T-cell (primary cell): Measurements from ENCODE around the gene SUSD6. TPM values are rescaled to one million over a fixed set of nuclear protein-coding genes. Genes with fewer than 3 reads are reported as not detected.

Source experiments
- ATAC-seq, 4 experiments: fragments of 200-7000 bp in 3 of 4; fragments of 150-1000 bp in 1 of 4; cut with Tn5 transposase; replicated peaks in 1 of 4; 1 replicate in 3 of 4; 2 replicates in 1 of 4; pipeline ENCODE4 v1.10.0; 2021; ENCODE audit warnings: moderate library complexity in 3 of 4, mild to moderate bottlenecking in 2 of 4, moderate number of reproducible peaks in 1 of 4
- CTCF ChIA-PET, 2 donors: fragments of 300-600 bp; sonication (Branson Sonifier 250); formaldehyde crosslinking; loops; one replicate each; lab custom pipeline; 2022; ENCODE audit warnings: antibody characterized with exemption in 2 of 2; lab: Charles Lee
- POLR2A ChIA-PET, 2 donors: fragments of 300-600 bp; sonication (Branson Sonifier 250); formaldehyde crosslinking; loops; one replicate each; lab custom pipeline; 2022; ENCODE audit warnings: antibody characterized with exemption in 2 of 2; lab: Charles Lee
- DNase-seq, 35 experiments: peaks; one replicate each; pipeline versions ENCODE4 v3.0.0 to v3.0.0-alpha.2; 2013 to 2023
- H3K27ac ChIP-seq: one replicate; pipeline ENCODE4 v1.5.1; 2013; ENCODE audit warnings: low read length
- H3K27me3 ChIP-seq, 2 experiments: replicated peaks in 1 of 2; 1 replicate in 1 of 2; 2 replicates in 1 of 2; pipeline versions ENCODE4 v1.6.1 to v1.7.0; 2013; ENCODE audit warnings: low read length in 1 of 2, mixed read lengths in 1 of 2; ENCODE audit not compliant: control insufficient read depth in 2 of 2, insufficient read depth in 2 of 2; ENCODE audit errors: extremely low read depth in 1 of 2
- H3K36me3 ChIP-seq, 2 donors: 1 replicate in 1 of 2; 2 replicates in 1 of 2; pipeline versions ENCODE4 v1.6.1 to v1.7.0; 2013; ENCODE audit warnings: low read length in 1 of 2; ENCODE audit not compliant: control insufficient read depth in 2 of 2, insufficient read depth in 1 of 2; ENCODE audit errors: extremely low read depth in 1 of 2
- H3K4me1 ChIP-seq, 2 experiments: 1 replicate in 1 of 2; 2 replicates in 1 of 2; pipeline versions ENCODE4 v1.6.1 to v1.7.0; 2013; ENCODE audit warnings: low read length in 2 of 2, mixed read lengths in 1 of 2; ENCODE audit not compliant: insufficient read depth in 2 of 2, control insufficient read depth in 1 of 2; ENCODE audit errors: extremely low read depth in 1 of 2
- H3K4me3 ChIP-seq, 2 donors: 1 replicate in 1 of 2; 2 replicates in 1 of 2; pipeline versions ENCODE4 v1.5.1 to v1.7.0; 2013; ENCODE audit warnings: mild to moderate bottlenecking in 2 of 2, low read length in 1 of 2, moderate library complexity in 1 of 2; ENCODE audit not compliant: control insufficient read depth in 1 of 2; ENCODE audit errors: extremely low read depth in 1 of 2
- H3K9me3 ChIP-seq: 2 replicates; pipeline ENCODE4 v1.7.0; 2013
- H3K27ac Mint-ChIP-seq, 2 donors: one replicate each; pipeline ENCODE4 v1.8.0; 2020 to 2021; ENCODE audit warnings: mild to moderate bottlenecking in 2 of 2, mixed read lengths in 2 of 2
- H3K27me3 Mint-ChIP-seq, 2 donors: one replicate each; pipeline ENCODE4 v1.8.0; 2021 to 2022; ENCODE audit warnings: mixed read lengths in 2 of 2
- H3K36me3 Mint-ChIP-seq: one replicate; pipeline ENCODE4 v1.8.0; 2021; ENCODE audit warnings: mixed read lengths
- H3K4me1 Mint-ChIP-seq, 3 donors: one replicate each; pipeline ENCODE4 v1.8.0; 2020 to 2022; ENCODE audit warnings: mixed read lengths in 3 of 3, mild to moderate bottlenecking in 1 of 3
- H3K4me3 Mint-ChIP-seq, 3 donors: one replicate each; pipeline ENCODE4 v1.8.0; 2020 to 2022; ENCODE audit warnings: mild to moderate bottlenecking in 3 of 3, mixed read lengths in 3 of 3, moderate library complexity in 3 of 3
- H3K9me3 Mint-ChIP-seq, 3 donors: one replicate each; pipeline ENCODE4 v1.8.0; 2020 to 2022; ENCODE audit warnings: mixed read lengths in 3 of 3
- WGBS: methylation state at CpG from one replicate; pipeline ENCODE4 v1.1.5; 2013; ENCODE audit warnings: missing lambda C conversion rate; ENCODE audit not compliant: insufficient coverage; 5-methylcytosine and 5-hydroxymethylcytosine counted together
- total RNA-seq, 35 experiments: library from RNA in 6 of 35; stranded (reverse) in 6 of 35; fragments of 120-200 nt in 1 of 35; gene quantifications; one replicate each; pipeline versions ENCODE4 v1.2.1 to v1.2.4 and lab custom pipeline; 2013 to 2026

Gene SUSD6
- total RNA-seq, 5 donors from 2014 or later (not counting 1 experiment from before 2014, with no cell fraction given): 53.5 to 75.5 (median 60.4) TPM

DNA sequence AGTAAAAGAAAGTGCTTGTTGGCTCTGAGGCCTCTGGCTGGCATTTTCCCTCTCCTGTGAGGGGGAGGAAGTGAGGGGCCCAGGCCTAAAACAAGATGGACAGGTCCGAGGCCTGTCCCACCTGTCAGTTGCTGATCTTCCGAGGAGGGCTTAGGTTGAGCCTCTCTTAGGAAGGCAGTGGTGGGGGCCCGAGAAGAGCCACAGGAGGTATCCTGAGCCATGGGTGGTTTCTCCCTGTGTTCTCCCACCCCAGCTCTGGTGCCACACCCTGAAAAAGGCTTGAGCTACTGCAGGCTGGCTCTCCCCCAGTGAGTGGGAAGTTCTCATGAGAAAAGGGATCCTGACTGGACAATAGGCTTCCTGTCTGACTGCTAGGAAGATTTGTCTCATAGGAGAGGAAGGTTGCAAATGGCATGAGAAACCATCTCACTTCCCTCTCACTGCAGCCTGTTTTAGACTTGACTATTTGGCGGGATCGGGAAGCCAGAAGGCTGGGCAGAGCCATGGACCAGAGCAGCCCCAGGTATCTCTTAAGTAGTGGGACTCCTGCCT is 83.4 kb downstream of the SUSD6 start:
- no peak for ATAC-seq
- POLR2A ChIA-PET: no interaction called here

DNA sequence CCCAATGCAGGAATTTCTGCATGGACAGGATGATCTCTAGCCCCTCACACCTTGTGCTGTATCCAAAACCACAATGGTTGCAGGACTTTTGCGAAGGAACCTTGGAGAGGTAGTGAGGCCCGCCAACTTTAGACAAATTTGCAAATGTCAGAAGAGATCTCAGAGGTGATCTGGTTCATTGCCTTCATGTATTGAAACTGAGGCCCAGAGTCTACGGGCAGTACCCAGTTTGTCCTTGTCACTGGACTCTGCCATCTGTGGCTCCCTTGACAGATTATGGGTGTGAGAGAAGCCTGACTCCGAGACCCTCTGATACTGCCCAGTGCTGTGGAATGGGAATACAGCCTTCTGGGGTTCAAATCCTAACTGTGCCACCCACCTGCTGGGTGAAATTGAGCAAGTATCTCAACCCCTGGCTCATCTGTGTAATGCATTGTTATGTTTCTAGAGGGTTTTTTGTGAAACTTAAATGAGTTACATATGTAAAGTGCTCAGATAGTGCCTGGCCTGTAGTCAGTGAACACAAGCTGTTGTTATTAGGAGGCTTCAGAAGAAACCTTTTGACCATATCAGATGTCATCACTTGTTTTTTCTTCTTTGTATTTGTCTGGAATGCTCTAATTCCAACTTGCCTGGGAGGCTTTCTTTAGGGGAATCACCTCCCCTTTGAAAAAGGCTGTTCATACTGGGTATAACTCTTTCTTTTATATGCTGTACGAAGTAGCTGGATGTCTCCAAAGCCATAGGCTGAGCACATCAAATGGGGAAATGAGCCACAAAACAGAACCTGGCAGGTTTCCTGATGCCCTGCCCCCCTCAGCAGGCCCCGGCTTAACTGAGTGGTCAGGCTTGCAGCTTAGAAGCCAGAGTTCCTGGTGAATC is 84.2 kb downstream of the SUSD6 start:
- peak; percentile 28 to 51 (median 38) for ATAC-seq
- no peaks in the 10 kb centered on the region for H3K27me3 Mint-ChIP-seq
- no peaks in the 10 kb centered on the region for H3K9me3 ChIP-seq
- H3K27ac ChIP-seq: no peak overlapping the region
- POLR2A ChIA-PET: no interaction called here
- no peaks in the 10 kb centered on the region for H3K9me3 Mint-ChIP-seq
- peaks cover 85 to 92% (median 88%) of the 10 kb centered on the region in 3 donors for H3K4me1 Mint-ChIP-seq
- CTCF ChIA-PET: interaction anchor here in 1 of 2 donors (0.5 kb wide), 1 partner anchor 106 kb away, joined by 3 read pairs; no protein-coding TSS in a partner anchor
- WGBS: 83% methylated on average over 6 of the region's 6 CpGs
- no peak overlapping the region for H3K4me3 ChIP-seq
- DNase-seq: peak in 2 of 35 experiments; percentile 13 to 15
- H3K27ac Mint-ChIP-seq: peak overlapping the region; percentile 23 to 84
- peaks cover 0 to 3% of the 10 kb centered on the region in 2 donors for H3K36me3 ChIP-seq
- H3K27me3 ChIP-seq: no peaks in the 10 kb centered on the region
- H3K4me3 Mint-ChIP-seq: peak overlapping the region in 1 of 3 donors; percentile 44
- peaks cover 20 to 33% of the 10 kb centered on the region in 2 experiments for H3K4me1 ChIP-seq
- peaks cover 4% of the 10 kb centered on the region for H3K36me3 Mint-ChIP-seq

More for the DNA sequence above, 83.4 kb downstream of the SUSD6 start:
- H3K4me3 Mint-ChIP-seq: no peak overlapping the region
- CTCF ChIA-PET: no interaction called here
- no peaks in the 10 kb centered on the region for H3K9me3 Mint-ChIP-seq
- Histone ChIP-seq H3K36me3 (peaks cover 0 to 10% of the 10 kb centered on the region in 2 donors), H3K27ac (no peak overlapping the region), H3K4me1 (peaks cover 20 to 33% of the 10 kb centered on the region in 2 experiments), H3K27me3 (no peaks in the 10 kb centered on the region), H3K9me3 (no peaks in the 10 kb centered on the region), H3K4me3 (no peak overlapping the region)
- H3K36me3 Mint-ChIP-seq: peaks cover 9% of the 10 kb centered on the region
- H3K4me1 Mint-ChIP-seq: peaks cover 87 to 95% (median 92%) of the 10 kb centered on the region in 3 donors
- no peak for DNase-seq
- peak overlapping the region; percentile 51 to 84 for H3K27ac Mint-ChIP-seq
- 94% methylated on average over 4 of the region's 5 CpGs for WGBS
- H3K27me3 Mint-ChIP-seq: no peaks in the 10 kb centered on the region

- CTCF ChIA-PET: interaction anchor here in 1 of 2 donors (0.5 kb wide), 1 partner anchor 106 kb away, joined by 3 read pairs; no protein-coding TSS in a partner anchor
- H3K4me1 Mint-ChIP-seq: peaks cover 91% of the 10 kb centered on the region in 3 donors
- H3K36me3 Mint-ChIP-seq: peaks cover 4% of the 10 kb centered on the region
- peak in 1 of 4 experiments; percentile 36 for ATAC-seq
- peaks cover 20 to 35% of the 10 kb centered on the region in 2 experiments for H3K4me1 ChIP-seq
- peaks cover 0 to 2% of the 10 kb centered on the region in 2 donors for H3K36me3 ChIP-seq
- H3K4me3 Mint-ChIP-seq: peak overlapping the region in 1 of 3 donors; percentile 44
- H3K27me3 Mint-ChIP-seq: no peaks in the 10 kb centered on the region
- POLR2A ChIA-PET: no interaction called here
- no peaks in the 10 kb centered on the region for H3K9me3 Mint-ChIP-seq
- no peak overlapping the region for H3K4me3 ChIP-seq
- peak overlapping the region; percentile 23 to 81 for H3K27ac Mint-ChIP-seq
- H3K27me3 ChIP-seq: no peaks in the 10 kb centered on the region
- no peak for DNase-seq
- H3K27ac ChIP-seq: no peak overlapping the region
- H3K9me3 ChIP-seq: no peaks in the 10 kb centered on the region
Measured at GRCh38 chr14:69696204-69696527, 84.8 kb downstream of the SUSD6 start.

DNA sequence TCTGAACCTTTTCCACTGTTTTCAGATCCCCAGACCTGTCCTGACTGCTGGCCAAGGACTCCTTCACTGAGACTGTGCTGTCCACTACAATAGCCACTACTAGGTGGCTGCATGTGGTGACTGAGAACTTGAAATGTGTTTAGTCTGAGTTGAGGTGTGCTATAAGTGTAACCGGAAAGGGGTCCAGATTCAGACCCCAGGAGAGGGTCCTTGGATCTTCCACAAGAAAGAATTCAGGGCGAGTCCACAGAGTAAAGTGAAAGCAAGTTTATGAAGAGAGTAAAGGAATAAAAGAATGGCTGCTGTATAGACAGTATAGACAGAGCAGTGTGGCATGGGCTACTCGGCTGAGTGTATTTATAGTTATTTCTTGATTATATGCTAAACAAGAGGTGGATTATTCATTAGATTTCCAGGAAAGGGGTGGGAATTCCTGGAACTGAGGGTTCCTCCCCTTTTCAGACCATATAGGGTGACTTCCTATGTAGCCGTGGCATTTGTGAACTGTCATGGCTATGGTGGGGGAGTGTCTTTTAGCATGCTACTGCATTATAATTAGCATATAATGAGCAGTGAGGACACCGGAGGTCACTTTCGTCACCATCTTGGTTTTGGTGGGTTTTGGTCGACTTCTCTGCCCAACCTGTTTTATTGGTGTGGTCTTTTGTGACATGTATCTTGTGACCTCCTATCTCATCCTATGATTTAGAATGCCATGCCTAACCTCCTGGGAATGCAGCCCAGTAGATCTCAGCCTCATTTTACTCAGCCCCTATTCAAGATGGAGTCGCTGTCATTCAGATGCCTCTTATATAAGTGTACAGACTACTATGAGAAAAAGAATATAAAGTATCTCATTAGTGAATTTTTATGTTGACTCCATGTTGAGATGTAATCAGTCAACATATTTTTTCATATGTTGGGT is 85.5 kb downstream of the SUSD6 start:
- Histone ChIP-seq H3K4me1 (peaks cover 20 to 42% of the 10 kb centered on the region in 2 experiments), H3K27ac (no peak overlapping the region), H3K4me3 (no peak overlapping the region), H3K27me3 (no peaks in the 10 kb centered on the region), H3K9me3 (no peaks in the 10 kb centered on the region), H3K36me3 (peaks cover 0 to 4% of the 10 kb centered on the region in 2 donors)
- ChIA-PET CTCF (no interaction called here), POLR2A (no interaction called here)
- WGBS: 87% methylated on average over 3 of the region's 8 CpGs
- Mint-ChIP-seq H3K27ac (peak overlapping the region in 1 of 2 donors; percentile 71), H3K4me1 (peaks cover 88 to 92% (median 92%) of the 10 kb centered on the region in 3 donors), H3K9me3 (no peaks in the 10 kb centered on the region), H3K27me3 (no peaks in the 10 kb centered on the region), H3K4me3 (peak overlapping the region in 1 of 3 donors; percentile 19), H3K36me3 (no peaks in the 10 kb centered on the region)
- ATAC-seq: peak; percentile 34 to 52 (median 43)
- peak in 6 of 35 experiments; percentile 13 to 38 (median 20) for DNase-seq

DNA sequence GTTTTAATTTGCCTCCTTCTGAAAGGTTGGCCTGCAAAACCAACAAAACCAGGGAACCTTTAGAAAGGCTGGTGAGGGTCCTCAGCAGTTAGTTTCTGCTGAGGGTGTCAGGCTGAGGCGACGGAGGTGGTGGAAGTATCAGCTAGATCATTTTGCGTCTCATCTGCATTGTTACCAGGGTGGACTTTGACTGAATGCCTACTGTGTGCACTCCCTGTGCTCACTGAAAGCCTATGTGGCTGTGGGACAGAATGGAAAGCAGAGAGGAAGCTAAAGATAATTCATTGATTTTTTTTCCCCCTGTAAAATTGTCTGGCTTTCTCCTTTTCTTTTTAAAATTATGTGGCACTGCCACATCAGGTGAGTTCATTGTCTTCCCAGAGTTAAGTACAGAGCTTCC is 87.2 kb downstream of the SUSD6 start:
- CTCF ChIA-PET: interaction anchor here in 1 of 2 donors (0.9 kb wide), 1 partner anchor 94 kb away, joined by 3 read pairs; no protein-coding TSS in a partner anchor
- H3K27me3 Mint-ChIP-seq: no peaks in the 10 kb centered on the region

More for the DNA sequence above, 87.2 kb downstream of the SUSD6 start:
- Mint-ChIP-seq H3K9me3 (no peaks in the 10 kb centered on the region), H3K36me3 (no peaks in the 10 kb centered on the region), H3K27ac (peak overlapping the region; percentile 19 to 24), H3K4me3 (no peak overlapping the region), H3K4me1 (peaks cover 86 to 94% (median 92%) of the 10 kb centered on the region in 3 donors)
- DNase-seq: no peak
- Histone ChIP-seq H3K4me1 (peaks cover 18 to 47% of the 10 kb centered on the region in 2 experiments), H3K9me3 (no peaks in the 10 kb centered on the region), H3K27ac (no peak overlapping the region), H3K27me3 (no peaks in the 10 kb centered on the region), H3K4me3 (no peak overlapping the region), H3K36me3 (peaks cover 5 to 9% of the 10 kb centered on the region in 2 donors)
- POLR2A ChIA-PET: no interaction called here
- 100% methylated on average over 2 of the region's 3 CpGs for WGBS
- ATAC-seq: no peak
